Measurements from ENCODE around the gene RALGAPA2.

Gene RALGAPA2

DNA sequence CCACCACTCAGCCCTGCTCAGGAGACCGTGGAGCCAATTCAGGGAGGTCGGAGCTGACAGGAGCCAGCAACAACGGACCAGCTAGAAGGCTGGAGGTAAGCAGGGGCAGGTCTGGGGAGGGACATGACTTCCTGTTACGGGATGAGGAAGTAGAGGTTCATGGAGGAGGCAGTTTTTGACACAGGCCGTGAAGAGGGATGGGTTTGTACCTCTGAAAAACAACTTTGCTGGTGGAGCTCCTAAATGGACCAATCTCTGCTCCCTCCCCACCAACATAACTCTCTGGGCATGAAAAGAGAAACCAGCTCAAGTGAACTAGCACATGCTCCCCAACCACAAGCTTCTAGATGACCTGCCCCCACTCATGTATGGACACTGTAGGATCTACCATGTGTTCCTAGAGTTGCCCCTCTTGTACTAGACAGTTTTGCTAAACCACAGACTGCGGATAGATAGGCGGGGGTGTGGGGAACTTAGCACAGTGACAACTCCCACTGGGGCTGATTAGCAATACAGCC lies 31.4 kb downstream of the RALGAPA2 start:
- in situ Hi-C loops (cut with MboI; ENCODE audit: low sequenced_read_pairs, unreplicated experiment): no loop called here
- TF ChIP-seq, protein P1, sequence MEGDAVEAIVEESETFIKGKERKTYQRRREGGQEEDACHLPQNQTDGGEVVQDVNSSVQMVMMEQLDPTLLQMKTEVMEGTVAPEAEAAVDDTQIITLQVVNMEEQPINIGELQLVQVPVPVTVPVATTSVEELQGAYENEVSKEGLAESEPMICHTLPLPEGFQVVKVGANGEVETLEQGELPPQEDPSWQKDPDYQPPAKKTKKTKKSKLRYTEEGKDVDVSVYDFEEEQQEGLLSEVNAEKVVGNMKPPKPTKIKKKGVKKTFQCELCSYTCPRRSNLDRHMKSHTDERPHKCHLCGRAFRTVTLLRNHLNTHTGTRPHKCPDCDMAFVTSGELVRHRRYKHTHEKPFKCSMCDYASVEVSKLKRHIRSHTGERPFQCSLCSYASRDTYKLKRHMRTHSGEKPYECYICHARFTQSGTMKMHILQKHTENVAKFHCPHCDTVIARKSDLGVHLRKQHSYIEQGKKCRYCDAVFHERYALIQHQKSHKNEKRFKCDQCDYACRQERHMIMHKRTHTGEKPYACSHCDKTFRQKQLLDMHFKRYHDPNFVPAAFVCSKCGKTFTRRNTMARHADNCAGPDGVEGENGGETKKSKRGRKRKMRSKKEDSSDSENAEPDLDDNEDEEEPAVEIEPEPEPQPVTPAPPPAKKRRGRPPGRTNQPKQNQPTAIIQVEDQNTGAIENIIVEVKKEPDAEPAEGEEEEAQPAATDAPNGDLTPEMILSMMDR (IDR thresholded peaks at IDR 0.05; ENCODE audit: borderline replicate concordance, control extremely low read depth, extremely low read depth, insufficient read depth, missing control alignments): no peak
- peak; percentile 15 for DNase-seq (ENCODE audit: low spot score)

DNA sequence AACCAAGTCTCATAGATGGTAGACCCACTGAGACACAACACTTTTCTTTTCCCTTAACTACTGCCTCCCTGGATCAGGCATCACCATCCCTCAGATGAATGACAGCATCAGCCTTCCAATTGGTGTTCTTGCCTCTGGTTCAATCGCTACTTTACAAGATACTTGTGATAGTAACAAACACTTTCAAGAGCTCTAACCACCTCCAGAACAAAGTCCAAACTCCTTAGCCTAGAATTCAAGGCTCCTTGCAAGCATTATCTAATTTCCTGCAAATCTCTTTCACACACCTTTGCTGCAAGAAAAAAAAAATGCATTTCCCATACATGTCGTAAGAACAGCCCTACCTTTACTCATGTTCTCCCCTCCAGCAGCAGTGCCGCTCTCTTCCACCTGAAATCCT lies 33.1 kb downstream of the RALGAPA2 start:
- TF ChIP-seq, protein P1 (IDR thresholded peaks at IDR 0.05; ENCODE audit: borderline replicate concordance, control extremely low read depth, extremely low read depth, insufficient read depth, missing control alignments): no peak
- in situ Hi-C loops (cut with MboI; ENCODE audit: low sequenced_read_pairs, unreplicated experiment): no loop called here
- no peak for DNase-seq (ENCODE audit: low spot score)

DNA sequence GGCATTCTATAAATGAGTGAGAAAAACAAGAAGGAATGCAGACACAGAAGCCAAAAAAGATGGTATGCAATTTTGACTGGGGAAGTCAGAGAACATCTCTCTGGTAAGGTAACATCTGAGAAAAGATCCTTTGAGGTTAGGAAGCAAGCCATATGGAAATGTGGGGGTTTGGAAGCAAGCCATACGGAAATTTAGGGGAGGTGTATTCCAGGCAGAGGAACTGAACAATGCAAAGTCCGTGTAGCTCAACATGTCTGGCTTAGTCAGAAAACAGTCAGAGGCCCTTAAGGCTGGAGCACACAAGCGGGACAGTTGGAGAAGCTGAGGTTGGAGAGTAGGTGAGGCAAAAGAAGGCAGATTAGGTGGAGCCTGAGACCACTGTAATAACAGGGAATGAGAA lies 35.3 kb downstream of the RALGAPA2 start:
- TF ChIP-seq, protein P1 (IDR thresholded peaks at IDR 0.05; ENCODE audit: borderline replicate concordance, control extremely low read depth, extremely low read depth, insufficient read depth, missing control alignments): no peak
- DNase-seq (ENCODE audit: low spot score): no peak
- in situ Hi-C loops (cut with MboI; ENCODE audit: low sequenced_read_pairs, unreplicated experiment): no loop called here

DNA sequence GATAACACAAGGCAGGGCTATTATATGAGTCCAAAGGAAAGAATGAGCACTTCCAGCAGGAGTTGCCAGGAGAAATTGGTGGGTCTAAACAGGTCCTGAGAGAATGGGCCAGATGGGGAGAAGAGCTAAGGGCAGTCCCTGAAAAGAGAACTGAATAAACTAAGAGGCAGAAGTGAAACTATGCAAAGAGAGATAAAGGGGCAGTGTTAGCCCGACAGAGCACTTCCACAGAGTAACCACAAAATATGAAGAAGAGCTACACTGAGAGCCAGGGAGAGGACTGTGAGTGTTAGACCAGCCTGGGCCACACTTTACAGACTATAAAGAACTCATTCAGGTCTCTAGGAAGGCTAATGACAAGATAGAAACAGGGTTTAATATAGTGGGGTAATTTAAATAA lies 43.8 kb downstream of the RALGAPA2 start:
- TF ChIP-seq, protein P1 (IDR thresholded peaks at IDR 0.05; ENCODE audit: borderline replicate concordance, control extremely low read depth, extremely low read depth, insufficient read depth, missing control alignments): no peak
- in situ Hi-C loops (cut with MboI; ENCODE audit: low sequenced_read_pairs, unreplicated experiment): loop anchor here (10.0 kb wide), 1 partner anchor 156 kb away; no protein-coding TSS in a partner anchor
- DNase-seq (ENCODE audit: low spot score): peak; percentile 61

DNA sequence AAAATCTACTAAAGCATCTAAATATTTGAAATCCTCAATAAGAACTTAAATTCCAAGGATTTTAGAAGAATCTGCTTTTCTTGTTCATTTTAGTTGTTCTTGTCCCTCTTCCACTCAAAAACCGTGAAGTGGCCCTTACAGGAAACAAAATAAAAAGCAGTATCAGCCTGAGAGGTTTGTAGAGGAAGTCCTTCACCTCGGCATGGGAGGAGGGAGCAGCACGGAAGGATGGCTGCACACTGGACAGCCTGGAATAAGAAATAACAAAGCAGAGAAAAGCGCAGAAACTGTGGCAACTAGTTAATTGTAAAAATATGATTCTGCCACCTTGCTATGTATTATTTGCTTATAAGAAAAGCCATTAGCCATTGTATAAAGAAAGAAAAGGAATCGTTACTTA lies 46.1 kb downstream of the RALGAPA2 start:
- no peak for DNase-seq (ENCODE audit: low spot score)
- in situ Hi-C loops (cut with MboI; ENCODE audit: low sequenced_read_pairs, unreplicated experiment): loop anchor here (10.0 kb wide), 1 partner anchor 158 kb away; no protein-coding TSS in a partner anchor
- TF ChIP-seq, protein P1 (IDR thresholded peaks at IDR 0.05; ENCODE audit: borderline replicate concordance, control extremely low read depth, extremely low read depth, insufficient read depth, missing control alignments): no peak

DNA sequence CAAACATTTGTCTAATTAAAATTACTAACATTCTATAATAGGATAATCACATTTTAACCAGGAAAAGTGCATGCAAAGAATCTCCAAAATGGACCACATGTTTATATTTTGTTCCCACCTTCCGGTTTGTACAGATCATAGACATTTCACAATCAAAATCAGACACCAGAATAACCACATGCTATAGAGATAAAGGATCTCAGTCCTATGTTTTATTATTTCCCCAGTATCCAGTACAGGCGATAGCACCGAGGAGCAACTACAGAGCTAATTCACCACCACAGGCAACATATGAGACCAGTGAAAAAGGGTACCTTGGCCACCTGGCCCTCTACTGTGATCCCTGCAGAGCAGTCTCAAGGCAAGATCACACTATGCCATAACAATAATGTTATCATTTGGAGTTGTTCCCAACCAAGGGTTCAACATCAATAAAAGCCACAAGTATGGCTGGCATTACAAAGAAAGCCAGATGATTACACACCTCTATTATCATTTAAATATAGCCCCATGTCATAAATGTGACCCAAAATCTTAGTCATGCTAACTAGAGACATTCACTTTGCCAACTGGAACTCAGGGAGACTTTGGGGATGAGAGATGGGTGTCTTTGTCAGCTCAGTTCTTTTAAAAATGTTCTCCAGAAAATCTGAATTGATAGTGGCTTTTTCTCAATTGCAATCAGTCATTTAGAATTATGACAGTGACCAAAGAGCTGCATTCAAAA lies 46.7 kb downstream of the RALGAPA2 start:
- no peak for DNase-seq (ENCODE audit: low spot score)
- in situ Hi-C loops (cut with MboI; ENCODE audit: low sequenced_read_pairs, unreplicated experiment): loop anchor here (10.0 kb wide), 1 partner anchor 159 kb away; no protein-coding TSS in a partner anchor
- TF ChIP-seq, protein P1 (IDR thresholded peaks at IDR 0.05; ENCODE audit: borderline replicate concordance, control extremely low read depth, extremely low read depth, insufficient read depth, missing control alignments): no peak
